NOMO-1 treated with DMSO at 0.1 percent for 48 hours (cell line): ENCODE data around the gene VPS8.

Experiments used
- DNase-seq: peaks from one replicate; lab custom pipeline; 2025; ENCODE audit not compliant: unreplicated experiment; lab: John Stamatoyannopoulos, UW

Gene VPS8

GRCh38 chr3:184811999-184812661 lies at the start of gene VPS8:
VPS8 (plus strand) TSS chr3:184812166; CDS start chr3:184824633, 12,467 bp downstream.
- DNase-seq = peak; percentile 99

GRCh38 chr3:184764191-184764590 lies 47.8 kb upstream of the VPS8 start:
- no peak for DNase-seq

- DNase-seq = no peak
Measured at GRCh38 chr3:184765047-184765729, 46.8 kb upstream of the VPS8 start.

GRCh38 chr3:184765730-184766074 lies 46.3 kb upstream of the VPS8 start:
- peak; percentile 96 for DNase-seq

GRCh38 chr3:184766555-184767261 lies 45.3 kb upstream of the VPS8 start:
- DNase-seq = no peak

GRCh38 chr3:184767377-184767776 lies 44.6 kb upstream of the VPS8 start:
- no peak for DNase-seq

GRCh38 chr3:184769382-184770170 lies 42.4 kb upstream of the VPS8 start:
- DNase-seq = no peak

- no peak for DNase-seq
Measured at GRCh38 chr3:184770541-184770940, 41.4 kb upstream of the VPS8 start.

- DNase-seq = no peak
Measured at GRCh38 chr3:184771301-184772127, 40.5 kb upstream of the VPS8 start.

GRCh38 chr3:184772667-184773272 lies 39.2 kb upstream of the VPS8 start:
- DNase-seq = no peak

- no peak for DNase-seq
Measured at GRCh38 chr3:184773283-184774186, 38.4 kb upstream of the VPS8 start.

- no peak for DNase-seq
Measured at GRCh38 chr3:184776916-184777315, 35.0 kb upstream of the VPS8 start.

- peak; percentile 92 for DNase-seq
Measured at GRCh38 chr3:184777566-184778356, 34.2 kb upstream of the VPS8 start.

GRCh38 chr3:184778426-184779332 lies 33.3 kb upstream of the VPS8 start:
- no peak for DNase-seq

GRCh38 chr3:184780981-184781515 lies 30.9 kb upstream of the VPS8 start:
- no peak for DNase-seq

GRCh38 chr3:184781801-184782200 lies 30.2 kb upstream of the VPS8 start:
- no peak for DNase-seq

- DNase-seq = no peak
Measured at GRCh38 chr3:184783319-184783718, 28.6 kb upstream of the VPS8 start.
